OCI-LY1 (cell line): ENCODE measurements around the gene NDC80.

Experiments used
- CTCF ChIP-seq: fragments of 200-600 bp; sonication (generic), shearing (Covaris generic); IDR thresholded peaks from 2 replicates; pipeline ENCODE4 v1.5.1; 2017; ENCODE audit warnings: mild to moderate bottlenecking, antibody characterized with exemption, low read length, moderate library complexity, mixed read lengths
- EZH2 ChIP-seq: fragments of 200-600 bp; sonication (generic), shearing (Covaris generic); IDR thresholded peaks from 2 replicates; pipeline ENCODE4 v1.8.0; 2017; ENCODE audit warnings: borderline replicate concordance, mixed run types, mild to moderate bottlenecking, antibody characterized with exemption, low read length, moderate library complexity, mixed read lengths

- TF ChIP-seq CTCF, result no peak
- TF ChIP-seq EZH2, result no peak
Measured at GRCh38 chr18:2589345-2590068, 18.1 kb downstream of the NDC80 start.
